ENCODE results near the gene CDCA7.
A peak's percentile ranks its signal among the peaks of the same experiment; 100 is the strongest.
"Not testable (repeated sequence)": the region's sequence is repeated elsewhere in the genome, so short reads cannot be mapped to it uniquely, and the experiment has no call there.

The CDCA7 gene

DNA sequence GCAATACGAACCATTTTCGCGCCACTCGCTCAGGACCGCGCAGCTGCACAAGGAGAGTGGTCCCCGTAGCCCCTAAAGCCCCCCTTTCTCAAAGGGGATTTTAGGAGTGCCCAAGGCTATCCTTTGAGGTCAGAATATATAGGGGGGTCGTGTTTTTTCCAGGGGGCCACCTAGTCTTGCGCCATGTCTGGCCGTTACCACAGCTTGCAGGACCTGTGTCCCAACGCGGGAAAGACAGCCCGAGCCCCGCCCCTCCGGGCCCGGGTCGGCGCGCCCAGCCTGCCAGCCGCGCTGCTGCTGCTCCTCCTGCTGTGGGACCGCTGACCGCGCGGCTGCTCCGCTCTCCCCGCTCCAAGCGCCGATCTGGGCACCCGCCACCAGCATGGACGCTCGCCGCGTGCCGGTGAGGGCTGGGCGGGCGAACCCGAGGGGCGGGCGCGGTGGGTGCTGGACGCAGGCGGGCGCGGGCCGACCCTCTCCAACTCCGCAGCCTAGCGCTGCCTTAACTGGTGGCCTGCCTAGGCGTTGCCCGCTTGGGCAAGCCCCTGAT lies at the start of gene CDCA7:
TSS of gene CDCA7 (plus strand) at position 291 of the 550 bp plus-strand sequence. CDS start at position 383, 92 bp downstream.
- peak; percentile 3 to 46 for DNase-seq (ENCODE audit: low read depth in 1 of 2, low spot score in 1 of 2)

- no peak for DNase-seq (ENCODE audit: low read depth in 1 of 2, low spot score in 1 of 2)
Measured at GRCh38 chr2:173305303-173305702, 49.4 kb upstream of the CDCA7 start.

DNA sequence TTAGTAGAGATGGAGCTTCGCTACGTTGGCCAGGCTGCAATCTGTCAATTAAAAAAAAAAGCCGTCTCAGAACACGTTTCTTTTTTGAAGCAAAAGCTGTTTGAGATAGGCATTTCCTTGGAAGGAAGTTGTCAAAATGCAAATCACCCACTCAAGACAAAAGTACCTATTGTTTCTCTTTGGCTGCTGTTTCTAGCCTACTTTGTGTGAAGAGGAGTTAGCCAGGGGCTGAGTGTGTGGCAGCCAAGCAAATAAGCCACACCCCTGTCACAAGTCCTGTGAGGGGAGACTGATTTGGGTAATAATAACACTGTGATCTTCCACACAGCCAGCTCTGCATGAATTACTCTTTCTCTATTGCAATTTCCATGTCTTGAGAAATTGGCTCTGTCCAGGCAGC lies 47.4 kb upstream of the CDCA7 start:
- DNase-seq (ENCODE audit: low read depth in 1 of 2, low spot score in 1 of 2): no peak

DNA sequence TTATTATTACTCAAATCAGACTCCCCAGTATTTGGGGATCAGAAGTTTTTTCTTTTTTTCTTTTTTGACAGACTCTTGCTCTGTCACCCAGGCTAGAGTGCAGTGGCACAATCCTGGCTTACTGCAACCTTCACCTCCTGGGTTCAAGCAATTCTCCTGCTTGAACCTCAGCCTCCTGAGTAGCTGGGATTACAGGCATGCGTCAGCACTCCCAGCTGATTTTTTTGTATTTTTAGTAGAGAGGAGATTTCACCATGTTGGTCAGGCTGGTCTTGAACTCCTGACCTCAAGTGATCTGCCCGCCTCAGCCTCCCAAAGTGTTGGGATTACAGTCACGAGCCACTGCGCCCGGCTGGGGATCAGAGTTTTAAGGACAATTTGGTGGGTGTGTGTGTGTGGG lies 45.3 kb upstream of the CDCA7 start:
- not testable (repeated sequence) for DNase-seq (ENCODE audit: low read depth in 1 of 2, low spot score in 1 of 2)

DNA sequence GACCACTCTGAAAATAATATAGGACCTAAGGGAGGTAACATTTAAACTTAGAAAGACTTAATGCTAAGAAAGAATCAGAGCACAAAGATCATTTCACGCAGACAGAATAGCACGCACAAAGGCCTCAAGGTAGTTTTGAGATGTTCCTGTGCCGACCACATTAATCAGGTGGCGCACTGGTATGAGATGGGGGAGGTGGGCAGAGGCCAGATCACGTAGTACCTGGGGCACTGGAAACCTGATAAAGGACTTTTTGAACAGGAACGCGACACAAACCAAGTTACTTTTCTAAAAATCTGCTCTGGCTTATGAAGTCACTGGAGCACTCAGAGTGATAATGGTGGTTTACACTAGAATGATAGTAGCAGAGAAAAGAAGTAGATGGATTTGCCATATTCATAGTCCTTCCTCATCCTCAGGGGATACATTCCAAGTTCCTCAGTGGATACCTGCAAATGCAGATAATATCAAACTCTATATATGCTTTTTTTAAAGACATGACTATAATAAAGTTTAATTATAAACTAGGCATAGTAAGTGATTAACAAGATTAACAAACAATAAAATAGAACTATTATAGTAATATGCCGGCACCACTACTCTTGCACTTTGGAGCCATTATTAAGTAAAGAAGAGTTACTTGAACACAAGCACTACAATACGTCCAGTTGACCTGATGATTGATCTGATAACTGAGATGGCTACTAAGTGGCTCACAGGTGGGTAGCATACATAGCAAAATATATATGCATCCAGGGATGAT lies 42.6 kb upstream of the CDCA7 start:
- no peak for DNase-seq (ENCODE audit: low read depth in 1 of 2, low spot score in 1 of 2)

DNA sequence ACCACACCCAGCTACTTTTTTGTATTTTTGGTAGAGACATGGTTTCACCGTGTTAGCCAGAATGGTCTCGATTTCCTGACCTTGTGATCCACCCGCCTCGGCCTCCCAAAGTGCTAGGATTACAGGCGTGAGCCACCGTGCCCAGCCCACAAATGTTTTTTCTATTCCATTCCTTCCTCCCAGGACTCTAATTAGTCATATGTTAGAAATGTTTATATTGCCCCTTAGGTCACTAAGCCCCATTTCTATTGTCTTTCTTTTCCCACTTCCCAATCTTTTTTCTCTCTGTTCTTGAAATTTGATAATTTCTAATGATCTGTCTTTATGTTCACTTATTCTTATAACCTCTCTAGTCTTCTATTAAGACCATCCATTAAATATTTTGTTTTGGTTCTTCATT lies 31.3 kb upstream of the CDCA7 start:
- no peak for DNase-seq (ENCODE audit: low read depth in 1 of 2, low spot score in 1 of 2)

GRCh38 chr2:173326806-173327205 lies 27.9 kb upstream of the CDCA7 start:
- DNase-seq (ENCODE audit: low read depth in 1 of 2, low spot score in 1 of 2): no peak

DNA sequence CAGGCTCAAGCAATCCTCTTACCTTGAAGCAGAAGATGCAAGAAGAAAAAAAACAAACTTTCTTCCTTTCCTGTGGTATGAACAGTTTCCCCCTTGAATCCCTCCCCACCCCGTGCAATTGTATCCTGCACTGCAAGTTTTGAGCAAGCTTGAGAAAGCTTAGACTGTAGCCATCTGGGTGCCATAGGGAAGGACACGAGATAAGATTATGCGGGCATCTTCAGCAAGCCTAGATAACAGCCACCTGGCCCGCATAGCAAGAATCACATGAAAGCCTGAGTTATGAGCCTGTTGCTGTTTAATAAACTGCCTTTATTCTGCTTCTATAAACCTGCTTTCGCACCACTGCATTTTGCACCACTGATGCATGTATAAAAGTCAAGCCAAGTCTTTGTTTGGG lies 27.3 kb upstream of the CDCA7 start:
- DNase-seq (ENCODE audit: low read depth in 1 of 2, low spot score in 1 of 2): no peak

DNA sequence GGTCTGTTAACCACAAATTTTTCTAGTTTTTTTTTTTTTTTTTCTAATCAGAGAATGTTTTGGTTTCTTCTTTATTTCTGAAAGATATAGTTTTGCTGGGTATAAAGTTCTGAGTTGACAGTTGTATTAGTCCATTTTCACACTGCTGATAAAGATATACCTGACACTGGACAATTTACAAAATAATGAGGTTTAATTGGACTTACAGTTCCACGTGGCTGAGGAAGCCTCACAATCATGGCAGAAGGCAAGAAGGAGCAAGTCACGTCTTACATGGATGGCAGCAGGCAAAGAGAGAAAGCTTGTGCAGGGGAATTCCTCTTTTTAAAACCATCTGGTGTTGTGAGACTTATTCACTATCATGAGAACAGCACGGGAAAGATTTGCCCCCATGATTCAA lies 21.7 kb upstream of the CDCA7 start:
- not testable (repeated sequence) for DNase-seq (ENCODE audit: low read depth in 1 of 2, low spot score in 1 of 2)

DNA sequence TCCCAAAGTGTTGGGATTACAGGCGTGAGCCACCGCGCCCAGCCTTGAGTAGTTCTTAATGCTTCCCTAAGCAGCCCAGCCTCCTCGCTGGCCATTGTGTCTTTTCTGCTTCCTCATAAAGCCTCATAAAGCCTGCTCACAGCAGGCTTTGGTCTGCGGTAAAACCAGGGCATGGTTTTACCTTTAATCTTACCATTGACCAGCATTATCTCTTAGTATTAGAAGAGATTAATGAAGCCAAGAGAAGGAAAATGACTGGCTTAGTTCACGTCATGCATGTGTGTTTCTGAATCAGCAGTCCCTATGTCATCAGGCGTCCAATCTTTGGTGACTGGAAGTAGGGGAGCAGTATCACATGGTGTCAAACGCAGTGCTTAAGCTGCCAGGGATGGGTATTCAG lies 14.9 kb upstream of the CDCA7 start:
- no peak for DNase-seq (ENCODE audit: low read depth in 1 of 2, low spot score in 1 of 2)

DNA sequence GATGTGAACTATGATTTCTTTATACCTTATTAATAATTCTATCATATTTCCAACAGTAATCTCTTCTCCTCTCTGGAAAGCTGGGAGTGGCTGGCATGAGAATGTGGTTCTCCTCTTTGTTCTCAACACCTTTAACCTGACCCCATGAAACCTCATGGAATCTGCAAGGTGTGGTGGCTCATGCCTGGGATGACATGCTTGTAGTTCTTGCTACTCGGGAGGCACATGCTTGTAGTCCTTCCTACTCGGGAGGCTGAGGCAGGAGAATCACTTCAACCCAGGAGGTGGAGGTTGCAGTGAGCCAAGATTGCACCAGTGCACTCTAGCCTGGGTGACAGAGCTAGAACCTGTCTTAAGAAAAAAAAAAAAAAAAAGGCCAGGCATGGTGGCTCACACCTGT lies 10.8 kb upstream of the CDCA7 start:
- DNase-seq (ENCODE audit: low read depth in 1 of 2, low spot score in 1 of 2): no peak

GRCh38 chr2:173346035-173346434 lies 8.6 kb upstream of the CDCA7 start:
- no peak for DNase-seq (ENCODE audit: low read depth in 1 of 2, low spot score in 1 of 2)

DNA sequence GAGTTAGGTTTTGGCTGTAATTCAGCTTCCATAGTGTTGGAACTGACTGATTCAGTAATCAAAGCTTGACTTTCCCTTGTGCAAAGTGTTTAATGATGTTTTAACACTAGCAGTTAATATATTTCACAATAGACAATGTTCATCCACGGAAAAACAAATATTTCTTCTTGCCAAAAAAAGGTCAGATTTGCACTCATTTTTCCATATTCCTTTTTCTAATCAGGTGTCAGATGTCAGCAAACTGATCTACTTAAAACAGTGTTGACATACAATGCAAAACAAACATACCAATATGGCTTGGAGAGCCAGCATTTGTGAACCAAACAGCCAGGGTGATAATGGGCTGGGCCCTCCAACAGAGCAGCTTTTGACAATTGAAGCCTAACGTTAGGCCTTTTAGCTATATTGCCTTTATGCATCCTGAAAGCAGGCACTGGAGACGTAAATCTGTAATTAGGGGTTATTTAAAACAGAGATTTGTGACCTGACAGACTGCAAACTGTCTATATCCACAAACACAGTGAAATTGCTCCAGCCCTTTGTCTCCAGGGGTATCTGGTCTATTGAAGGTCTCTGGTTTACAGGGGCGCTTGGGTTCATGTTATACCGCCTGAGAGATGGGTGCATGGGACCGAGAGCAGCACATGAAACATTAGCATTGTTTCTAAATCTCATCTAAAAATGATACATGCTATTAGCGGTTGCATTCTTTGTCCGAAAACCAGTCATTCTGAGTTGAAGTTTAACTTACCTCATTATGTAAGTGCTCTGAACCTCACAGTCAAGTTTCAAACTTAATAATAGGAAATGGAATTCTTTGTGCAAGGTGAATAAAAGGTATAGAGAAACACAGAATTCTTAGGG lies 7.1 kb upstream of the CDCA7 start:
- no peak for DNase-seq (ENCODE audit: low read depth in 1 of 2, low spot score in 1 of 2)

GRCh38 chr2:173349287-173349686 lies 5.4 kb upstream of the CDCA7 start:
- DNase-seq (ENCODE audit: low read depth in 1 of 2, low spot score in 1 of 2): no peak

- no peak for DNase-seq (ENCODE audit: low read depth in 1 of 2, low spot score in 1 of 2)
Measured at GRCh38 chr2:173350383-173350782, 4.3 kb upstream of the CDCA7 start.

DNA sequence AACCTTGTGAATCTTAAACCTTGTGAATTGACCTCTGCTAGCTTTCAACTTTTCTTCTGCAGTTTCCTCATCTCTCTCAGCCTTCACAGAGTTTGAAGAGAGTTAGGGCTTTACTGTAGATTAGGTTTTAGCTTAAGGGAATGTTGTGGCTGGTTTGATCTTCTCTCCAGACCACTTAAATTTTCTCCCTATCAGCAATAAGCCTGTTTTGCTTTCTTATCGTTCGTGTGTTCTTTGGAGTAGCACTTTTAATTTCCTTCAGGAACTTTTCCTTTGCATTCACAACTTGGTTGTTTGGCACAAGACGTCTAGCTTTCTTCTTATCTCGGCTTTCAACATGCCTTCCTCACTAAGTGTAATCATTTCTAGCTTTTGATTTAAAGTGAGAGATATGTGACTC lies 2.8 kb upstream of the CDCA7 start:
- DNase-seq (ENCODE audit: low read depth in 1 of 2, low spot score in 1 of 2): no peak

GRCh38 chr2:173353556-173353955 lies 1.1 kb upstream of the CDCA7 start:
- DNase-seq (ENCODE audit: low read depth in 1 of 2, low spot score in 1 of 2): no peak

DNA sequence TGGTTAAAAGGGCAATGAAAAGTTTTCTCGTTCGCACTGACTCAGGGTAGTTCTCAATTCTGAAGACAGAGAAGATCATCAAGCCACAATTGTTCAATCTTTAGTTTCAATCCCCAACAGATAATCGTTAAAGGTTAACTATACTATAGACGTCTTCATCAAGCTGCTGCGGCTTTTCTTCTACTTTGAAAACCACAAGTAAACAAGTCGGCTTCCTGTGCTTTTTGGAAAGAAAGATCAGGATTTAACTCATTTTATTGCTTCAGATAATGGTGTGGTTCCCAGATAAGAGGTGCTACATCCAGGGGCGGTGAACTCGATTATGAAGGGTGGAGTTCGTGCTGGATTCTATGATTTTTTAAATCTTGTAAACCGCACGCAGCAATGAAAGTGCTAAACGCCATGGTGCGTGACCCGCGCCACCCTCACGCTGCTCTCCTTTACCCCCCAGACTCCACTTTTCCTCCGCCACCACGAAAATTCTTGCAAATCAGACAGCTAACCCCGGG lies 545 bp upstream of the CDCA7 start:
- no peak for DNase-seq (ENCODE audit: low read depth in 1 of 2, low spot score in 1 of 2)

DNA sequence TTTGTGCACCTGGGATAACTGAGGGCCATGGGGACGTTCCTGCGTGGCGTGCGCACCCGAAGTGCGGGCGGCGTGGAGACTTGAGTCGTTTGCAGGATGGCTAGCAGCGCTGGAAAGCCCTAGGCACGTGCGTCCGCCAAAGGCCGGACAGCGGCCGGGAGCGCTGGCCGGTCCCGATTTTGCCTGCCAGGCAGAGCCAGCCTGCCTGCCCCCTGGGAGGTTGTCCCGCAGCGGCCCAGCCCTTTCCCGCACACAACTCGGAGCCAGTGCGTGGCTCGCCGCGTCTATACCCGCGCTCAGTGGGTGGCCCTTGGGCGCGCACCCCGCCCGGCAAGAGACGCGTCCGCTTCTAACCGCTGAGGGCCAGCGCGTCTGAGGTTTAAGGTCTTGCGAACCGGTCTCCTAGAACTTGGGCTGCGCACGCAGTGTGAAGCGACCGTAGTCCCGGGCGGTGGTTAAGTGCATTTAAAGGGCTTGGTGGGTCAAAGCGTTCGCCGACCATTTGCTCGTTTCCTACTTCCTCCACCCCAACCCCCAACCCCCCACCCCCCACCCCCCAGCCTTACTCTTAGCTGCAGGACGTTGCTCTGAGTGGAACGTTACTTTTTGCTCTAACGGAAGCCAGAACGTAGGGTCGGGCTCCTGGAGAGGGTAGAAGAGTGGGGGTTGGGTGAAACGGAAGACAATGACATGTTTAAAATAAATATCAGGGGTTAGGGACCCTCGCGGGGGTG lies 627 bp downstream of the CDCA7 start:
- DNase-seq (ENCODE audit: low read depth in 1 of 2, low spot score in 1 of 2): peak in 1 of 2 donors; percentile 7

GRCh38 chr2:173355866-173356508 lies 1.3 kb downstream of the CDCA7 start:
- no peak for DNase-seq (ENCODE audit: low read depth in 1 of 2, low spot score in 1 of 2)

GRCh38 chr2:173357346-173357745 lies 2.7 kb downstream of the CDCA7 start:
- DNase-seq (ENCODE audit: low read depth in 1 of 2, low spot score in 1 of 2): no peak

Measured in stimulated activated CD4-positive, alpha-beta T cell treated with anti-CD3 and anti-CD28 coated beads, Interleukin-15, amount 100 ng/mL, for 1 hour (primary cell).